Gastroesophageal sphincter (tissue), 4 donors: ENCODE data around the gene APEH. TPM values are rescaled to one million over a fixed set of nuclear protein-coding genes. Genes with fewer than 3 reads are reported as not detected.

Experiments
- ATAC-seq: fragments of 150-250 bp; one replicate; pipeline ENCODE4 v1.9.1; 2016; ENCODE audit warnings: mild to moderate bottlenecking, moderate library complexity
- H3K27ac ChIP-seq, 4 donors: fragments of 200-600 bp; sonication (generic) in 3 of 4; 1 replicate in 3 of 4; 2 replicates in 1 of 4; pipeline ENCODE4 v1.5.1; 2016 to 2019
- H3K27me3 ChIP-seq: fragments of 200-600 bp; sonication (generic); one replicate; pipeline ENCODE4 v1.5.1; 2019
- H3K36me3 ChIP-seq, 2 donors: fragments of 200-600 bp; sonication (generic); one replicate each; pipeline ENCODE4 v1.5.1; 2019; ENCODE audit warnings: control low read depth in 1 of 2
- H3K4me1 ChIP-seq, 3 donors: fragments of 200-600 bp; sonication (generic); 1 replicate in 2 of 3; 2 replicates in 1 of 3; pipeline ENCODE4 v1.5.1; 2016 to 2019; ENCODE audit warnings: control low read depth in 2 of 3
- H3K4me3 ChIP-seq, 2 donors: fragments of 200-600 bp; sonication (generic); one replicate each; pipeline ENCODE4 v1.5.1; 2019; ENCODE audit warnings: mild to moderate bottlenecking in 1 of 2, moderate library complexity in 1 of 2
- H3K9me3 ChIP-seq, 3 donors: fragments of 200-600 bp; sonication (generic); one replicate each; pipeline ENCODE4 v1.5.1; 2017 to 2019; ENCODE audit warnings: control low read depth in 2 of 3
- EP300 ChIP-seq: sonication (generic); formaldehyde crosslinking; IDR thresholded peaks from one replicate; pipeline ENCODE4 v1.6.1; 2017; ENCODE audit warnings: antibody characterized with exemption, mild to moderate bottlenecking
- POLR2A ChIP-seq, 2 donors: fragments of 450-650 bp; IDR thresholded peaks; one replicate each; pipeline ENCODE4 v1.6.1; 2017; ENCODE audit warnings: antibody characterized with exemption in 2 of 2, mild to moderate bottlenecking in 2 of 2, moderate library complexity in 1 of 2
- POLR2AphosphoS5 ChIP-seq: sonication (generic); formaldehyde crosslinking; IDR thresholded peaks from one replicate; pipeline ENCODE4 v1.6.1; 2017; ENCODE audit warnings: antibody characterized with exemption
- WGBS, 2 donors: methylation state at CpG; one replicate each; pipeline ENCODE4 v1.1.5; 2018; ENCODE audit warnings: low coverage in 1 of 2; 5-methylcytosine and 5-hydroxymethylcytosine counted together
- total RNA-seq, 4 donors: library from RNA; depleted of rRNA; stranded (reverse); fragments of >200 nt; gene quantifications; one replicate each; pipeline ENCODE4 v1.1.0, GENCODE V29; 2016
- TF ChIP-seq, protein P1 (sequence below), 4 experiments: fragments of 200-600 bp in 2 of 4; fragments of 450-650 bp in 2 of 4; sonication (generic) in 1 of 4; IDR thresholded peaks; one replicate each; pipeline ENCODE4 v1.5.1; 2017 to 2019; ENCODE audit warnings: antibody characterized with exemption in 4 of 4, mild to moderate bottlenecking in 2 of 4, moderate library complexity in 2 of 4

Gene APEH
- total RNA-seq, 4 donors from 2014 or later, result 61.4 to 80.2 (median 71.5) TPM

DNA sequence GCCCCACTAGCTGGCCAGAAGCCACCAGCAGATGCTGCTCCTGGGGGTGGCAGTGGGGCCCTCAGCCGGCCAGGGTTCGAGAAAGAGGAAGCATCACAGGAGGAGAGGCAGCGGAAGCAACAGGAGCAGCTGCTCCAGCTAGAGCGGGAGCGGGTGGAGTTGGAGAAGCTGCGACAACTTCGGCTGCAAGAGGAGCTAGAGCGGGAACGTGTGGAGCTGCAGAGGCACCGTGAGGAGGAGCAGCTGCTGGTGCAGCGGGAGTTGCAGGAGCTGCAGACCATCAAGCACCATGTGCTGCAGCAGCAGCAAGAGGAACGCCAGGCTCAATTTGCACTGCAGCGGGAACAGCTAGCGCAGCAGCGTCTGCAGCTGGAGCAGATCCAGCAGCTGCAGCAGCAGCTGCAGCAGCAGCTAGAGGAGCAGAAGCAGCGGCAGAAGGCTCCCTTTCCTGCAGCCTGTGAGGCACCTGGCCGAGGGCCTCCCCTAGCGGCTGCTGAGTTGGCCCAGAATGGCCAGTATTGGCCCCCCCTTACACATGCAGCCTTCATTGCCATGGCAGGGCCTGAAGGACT, 17.5 kb upstream of the APEH start:
- Histone ChIP-seq H3K4me3 (no peak overlapping the region), H3K27me3 (peaks cover 15% of the 10 kb centered on the region), H3K4me1 (peaks cover 0 to 5% (median 0%) of the 10 kb centered on the region in 3 donors), H3K27ac (no peak overlapping the region), H3K9me3 (no peaks in the 10 kb centered on the region), H3K36me3 (no peaks in the 10 kb centered on the region)
- TF ChIP-seq EP300, result no peak
- TF ChIP-seq POLR2A (IDR thresholded peaks at IDR 0.05), result no peak
- TF ChIP-seq, protein P1, sequence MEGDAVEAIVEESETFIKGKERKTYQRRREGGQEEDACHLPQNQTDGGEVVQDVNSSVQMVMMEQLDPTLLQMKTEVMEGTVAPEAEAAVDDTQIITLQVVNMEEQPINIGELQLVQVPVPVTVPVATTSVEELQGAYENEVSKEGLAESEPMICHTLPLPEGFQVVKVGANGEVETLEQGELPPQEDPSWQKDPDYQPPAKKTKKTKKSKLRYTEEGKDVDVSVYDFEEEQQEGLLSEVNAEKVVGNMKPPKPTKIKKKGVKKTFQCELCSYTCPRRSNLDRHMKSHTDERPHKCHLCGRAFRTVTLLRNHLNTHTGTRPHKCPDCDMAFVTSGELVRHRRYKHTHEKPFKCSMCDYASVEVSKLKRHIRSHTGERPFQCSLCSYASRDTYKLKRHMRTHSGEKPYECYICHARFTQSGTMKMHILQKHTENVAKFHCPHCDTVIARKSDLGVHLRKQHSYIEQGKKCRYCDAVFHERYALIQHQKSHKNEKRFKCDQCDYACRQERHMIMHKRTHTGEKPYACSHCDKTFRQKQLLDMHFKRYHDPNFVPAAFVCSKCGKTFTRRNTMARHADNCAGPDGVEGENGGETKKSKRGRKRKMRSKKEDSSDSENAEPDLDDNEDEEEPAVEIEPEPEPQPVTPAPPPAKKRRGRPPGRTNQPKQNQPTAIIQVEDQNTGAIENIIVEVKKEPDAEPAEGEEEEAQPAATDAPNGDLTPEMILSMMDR (IDR thresholded peaks at IDR 0.05), result no peak
- WGBS, 2 donors, result 54% methylated on average over 10 of the region's 18 CpGs; no CpG with 5 or more reads in 1 of the 2 donors
- ATAC-seq, result no peak

DNA sequence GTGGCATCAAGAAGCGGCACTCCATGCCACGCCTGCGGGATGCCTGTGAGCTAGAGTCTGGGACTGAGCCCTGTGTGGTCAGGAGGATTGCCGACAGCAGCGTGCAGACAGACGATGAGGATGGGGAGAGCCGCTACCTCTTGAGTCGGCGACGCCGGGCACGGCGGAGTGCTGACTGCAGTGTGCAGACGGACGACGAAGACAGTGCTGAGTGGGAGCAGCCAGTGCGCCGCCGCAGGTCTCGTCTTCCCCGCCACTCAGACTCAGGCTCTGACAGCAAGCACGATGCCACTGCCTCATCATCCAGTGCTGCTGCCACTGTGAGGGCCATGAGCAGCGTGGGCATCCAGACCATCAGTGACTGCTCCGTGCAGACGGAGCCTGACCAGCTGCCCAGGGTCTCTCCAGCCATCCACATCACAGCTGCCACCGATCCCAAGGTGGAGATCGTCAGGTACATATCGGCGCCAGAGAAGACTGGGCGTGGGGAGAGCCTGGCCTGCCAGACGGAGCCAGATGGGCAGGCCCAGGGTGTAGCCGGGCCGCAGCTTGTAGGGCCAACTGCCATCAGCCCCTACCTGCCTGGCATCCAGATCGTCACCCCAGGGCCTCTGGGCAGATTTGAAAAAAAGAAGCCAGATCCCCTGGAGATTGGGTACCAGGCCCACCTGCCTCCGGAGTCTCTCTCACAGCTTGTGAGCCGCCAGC, 16.8 kb upstream of the APEH start:
- no peak overlapping the region for H3K27ac ChIP-seq
- H3K36me3 ChIP-seq, result no peaks in the 10 kb centered on the region
- H3K9me3 ChIP-seq, result no peaks in the 10 kb centered on the region
- H3K4me3 ChIP-seq, result no peak overlapping the region
- 82 to 95% methylated on average over 4 to 7 of the region's 36 CpGs for WGBS, 2 donors
- H3K27me3 ChIP-seq, result peaks cover 22% of the 10 kb centered on the region
- ATAC-seq, result no peak
- TF ChIP-seq POLR2AphosphoS5 (no peak), EP300 (no peak), POLR2A (IDR thresholded peaks at IDR 0.05) (no peak)
- TF ChIP-seq, protein P1 (IDR thresholded peaks at IDR 0.05), result no peak
- peaks cover 0 to 5% (median 0%) of the 10 kb centered on the region in 3 donors for H3K4me1 ChIP-seq

DNA sequence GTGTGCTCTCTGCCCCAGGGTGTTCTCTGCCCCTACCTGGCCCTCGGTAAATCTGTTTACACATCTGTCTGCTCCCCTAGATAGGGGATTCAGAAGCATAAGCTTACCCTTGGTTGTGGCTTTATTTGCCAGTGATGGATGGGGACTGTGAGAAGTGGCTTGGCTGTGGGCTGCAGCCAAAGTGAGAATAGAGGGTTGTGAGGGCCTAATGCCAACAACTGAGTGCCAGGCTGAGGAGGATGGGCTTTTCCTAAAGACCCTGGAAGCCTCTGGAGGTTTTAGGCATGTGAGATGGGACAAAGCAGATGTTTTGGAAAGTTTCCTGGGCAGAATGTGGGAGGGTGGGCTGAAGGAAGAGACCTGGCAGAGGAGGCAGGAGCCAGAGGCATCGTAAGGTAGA, 15.4 kb upstream of the APEH start:
- Histone ChIP-seq H3K36me3 (no peaks in the 10 kb centered on the region), H3K27ac (no peak overlapping the region), H3K4me3 (no peak overlapping the region), H3K27me3 (peaks cover 36% of the 10 kb centered on the region), H3K4me1 (peaks cover 0 to 5% (median 0%) of the 10 kb centered on the region in 3 donors), H3K9me3 (no peaks in the 10 kb centered on the region)
- 54 to 55% methylated on average over 1 to 2 of the region's 2 CpGs for WGBS, 2 donors
- TF ChIP-seq, protein P1 (IDR thresholded peaks at IDR 0.05), result no peak
- no peak for TF ChIP-seq POLR2A (IDR thresholded peaks at IDR 0.05)
- no peak for TF ChIP-seq POLR2AphosphoS5
- no peak for TF ChIP-seq EP300
- no peak for ATAC-seq

DNA sequence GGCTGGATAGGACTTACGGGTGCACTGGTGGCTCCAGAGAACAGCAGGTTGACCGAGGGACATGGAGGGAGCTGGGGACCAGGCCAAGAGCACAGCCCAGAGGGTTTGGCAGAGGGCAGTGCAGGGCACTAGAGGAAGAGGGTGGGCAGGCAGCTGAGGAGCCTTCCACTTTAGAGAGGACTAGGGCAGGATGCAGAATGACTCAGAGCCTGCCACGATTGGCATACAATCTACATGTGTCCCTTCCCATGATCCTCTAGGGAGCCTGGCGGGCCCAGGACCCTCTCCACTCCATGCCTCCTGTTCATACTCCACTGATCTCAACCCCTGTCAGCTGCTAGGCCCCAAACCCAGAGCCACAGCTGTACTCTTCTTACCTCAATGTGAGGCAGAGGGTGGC, 14.4 kb upstream of the APEH start:
- no peak for ATAC-seq
- Histone ChIP-seq H3K27me3 (peaks cover 46% of the 10 kb centered on the region), H3K36me3 (no peaks in the 10 kb centered on the region), H3K9me3 (no peaks in the 10 kb centered on the region), H3K4me1 (peaks cover 0 to 5% (median 0%) of the 10 kb centered on the region in 3 donors), H3K27ac (no peak overlapping the region), H3K4me3 (no peak overlapping the region)
- TF ChIP-seq POLR2A (IDR thresholded peaks at IDR 0.05) (no peak), POLR2AphosphoS5 (no peak), EP300 (no peak)
- TF ChIP-seq, protein P1 (IDR thresholded peaks at IDR 0.05), result no peak
- 93% methylated on average over 2 of the region's 4 CpGs; no CpG with 5 or more reads in 1 of the 2 donors for WGBS, 2 donors

DNA sequence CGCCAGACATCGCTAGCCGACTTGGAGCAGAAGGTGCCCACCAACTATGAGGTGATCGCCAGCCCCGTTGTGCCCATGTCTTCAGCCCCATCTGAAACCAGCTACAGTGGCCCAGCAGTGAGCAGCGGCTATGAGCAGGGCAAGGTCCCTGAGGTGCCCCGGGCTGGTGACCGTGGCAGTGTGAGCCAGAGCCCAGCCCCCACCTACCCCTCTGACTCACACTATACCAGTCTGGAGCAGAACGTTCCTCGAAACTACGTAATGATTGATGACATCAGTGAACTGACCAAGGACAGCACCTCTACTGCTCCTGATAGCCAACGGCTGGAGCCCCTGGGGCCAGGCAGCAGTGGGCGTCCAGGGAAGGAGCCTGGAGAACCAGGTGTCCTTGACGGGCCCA, 12.9 kb upstream of the APEH start:
- no peak for ATAC-seq
- no peaks in the 10 kb centered on the region for H3K36me3 ChIP-seq
- WGBS, 2 donors, result 80% methylated on average over 2 of the region's 14 CpGs; no CpG with 5 or more reads in 1 of the 2 donors
- H3K4me3 ChIP-seq, result no peak overlapping the region
- peaks cover 0 to 5% (median 0%) of the 10 kb centered on the region in 3 donors for H3K4me1 ChIP-seq
- H3K9me3 ChIP-seq, result no peaks in the 10 kb centered on the region
- no peak overlapping the region for H3K27ac ChIP-seq
- TF ChIP-seq, protein P1 (IDR thresholded peaks at IDR 0.05), result no peak
- TF ChIP-seq POLR2AphosphoS5, result no peak
- TF ChIP-seq EP300, result no peak
- no peak for TF ChIP-seq POLR2A (IDR thresholded peaks at IDR 0.05)
- H3K27me3 ChIP-seq, result peaks cover 54% of the 10 kb centered on the region
